ENCODE measurements around the gene ACOXL. TPM values are rescaled to one million over a fixed set of nuclear protein-coding genes. Genes with fewer than 3 reads are reported as not detected.

ACOXL gene
- total and polyA plus RNA-seq, 9 of the 15 experiments (the other 6 are each of a cell fraction or from before 2014, with no cell fraction given), result 0.31 to 0.56 TPM; not detected in 7

DNA sequence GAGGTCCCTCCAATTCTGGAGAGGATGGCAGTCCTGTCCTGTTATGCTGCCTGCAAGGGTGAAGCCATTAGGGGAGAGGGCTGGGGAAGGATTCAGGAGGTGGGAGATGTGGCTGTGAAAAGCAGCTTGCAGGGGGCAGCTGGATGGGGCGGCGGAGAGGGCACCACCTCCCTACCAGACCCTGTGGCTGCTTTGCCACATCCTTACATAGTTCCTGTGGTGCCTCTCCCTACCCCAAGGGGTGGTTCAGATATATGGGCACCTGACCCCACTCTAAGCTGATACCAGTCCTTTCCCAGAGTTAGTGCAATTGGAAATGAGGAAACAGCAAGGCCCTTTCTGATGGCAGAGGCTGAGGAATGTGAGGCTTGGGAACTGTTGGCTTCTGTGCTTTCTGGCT, 6.1 kb upstream of the ACOXL start (continued):
- TF ChIP-seq, protein P1, sequence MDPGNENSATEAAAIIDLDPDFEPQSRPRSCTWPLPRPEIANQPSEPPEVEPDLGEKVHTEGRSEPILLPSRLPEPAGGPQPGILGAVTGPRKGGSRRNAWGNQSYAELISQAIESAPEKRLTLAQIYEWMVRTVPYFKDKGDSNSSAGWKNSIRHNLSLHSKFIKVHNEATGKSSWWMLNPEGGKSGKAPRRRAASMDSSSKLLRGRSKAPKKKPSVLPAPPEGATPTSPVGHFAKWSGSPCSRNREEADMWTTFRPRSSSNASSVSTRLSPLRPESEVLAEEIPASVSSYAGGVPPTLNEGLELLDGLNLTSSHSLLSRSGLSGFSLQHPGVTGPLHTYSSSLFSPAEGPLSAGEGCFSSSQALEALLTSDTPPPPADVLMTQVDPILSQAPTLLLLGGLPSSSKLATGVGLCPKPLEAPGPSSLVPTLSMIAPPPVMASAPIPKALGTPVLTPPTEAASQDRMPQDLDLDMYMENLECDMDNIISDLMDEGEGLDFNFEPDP (CRISPR knock-in tag; IDR thresholded peaks at IDR 0.05), result no peak
- TF ChIP-seq BMI1 (IDR thresholded peaks at IDR 0.05; ENCODE audit: low read length) (no peak), DNMT1 (IDR thresholded peaks at IDR 0.05) (no peak), HNRNPUL1 (IDR thresholded peaks at IDR 0.05; ENCODE audit: low read length) (no peak), TSC22D4 (tag; IDR thresholded peaks at IDR 0.05) (no peak), MAFG (tag; conservative IDR thresholded peaks at IDR 0.05) (no peak), ZNF212 (CRISPR knock-in tag; IDR thresholded peaks at IDR 0.05) (no peak)
- TF ChIP-seq, protein P2, sequence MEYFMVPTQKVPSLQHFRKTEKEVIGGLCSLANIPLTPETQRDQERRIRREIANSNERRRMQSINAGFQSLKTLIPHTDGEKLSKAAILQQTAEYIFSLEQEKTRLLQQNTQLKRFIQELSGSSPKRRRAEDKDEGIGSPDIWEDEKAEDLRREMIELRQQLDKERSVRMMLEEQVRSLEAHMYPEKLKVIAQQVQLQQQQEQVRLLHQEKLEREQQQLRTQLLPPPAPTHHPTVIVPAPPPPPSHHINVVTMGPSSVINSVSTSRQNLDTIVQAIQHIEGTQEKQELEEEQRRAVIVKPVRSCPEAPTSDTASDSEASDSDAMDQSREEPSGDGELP (CRISPR knock-in tag; IDR thresholded peaks at IDR 0.05; ENCODE audit: borderline replicate concordance), result no peak
- TF ChIP-seq, protein P3, sequence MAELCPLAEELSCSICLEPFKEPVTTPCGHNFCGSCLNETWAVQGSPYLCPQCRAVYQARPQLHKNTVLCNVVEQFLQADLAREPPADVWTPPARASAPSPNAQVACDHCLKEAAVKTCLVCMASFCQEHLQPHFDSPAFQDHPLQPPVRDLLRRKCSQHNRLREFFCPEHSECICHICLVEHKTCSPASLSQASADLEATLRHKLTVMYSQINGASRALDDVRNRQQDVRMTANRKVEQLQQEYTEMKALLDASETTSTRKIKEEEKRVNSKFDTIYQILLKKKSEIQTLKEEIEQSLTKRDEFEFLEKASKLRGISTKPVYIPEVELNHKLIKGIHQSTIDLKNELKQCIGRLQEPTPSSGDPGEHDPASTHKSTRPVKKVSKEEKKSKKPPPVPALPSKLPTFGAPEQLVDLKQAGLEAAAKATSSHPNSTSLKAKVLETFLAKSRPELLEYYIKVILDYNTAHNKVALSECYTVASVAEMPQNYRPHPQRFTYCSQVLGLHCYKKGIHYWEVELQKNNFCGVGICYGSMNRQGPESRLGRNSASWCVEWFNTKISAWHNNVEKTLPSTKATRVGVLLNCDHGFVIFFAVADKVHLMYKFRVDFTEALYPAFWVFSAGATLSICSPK (IDR thresholded peaks at IDR 0.05; ENCODE audit: borderline replicate concordance), result no peak

Measured in K562 (cell line).